BJ (cell line): ENCODE data around the gene IGLL1. TPM values are rescaled to one million over a fixed set of nuclear protein-coding genes. Genes with fewer than 3 reads are reported as not detected.
"Not testable (repeated sequence)": the region's sequence is repeated elsewhere in the genome, so short reads cannot be mapped to it uniquely, and the experiment has no call there.

Source experiments
- CTCF ChIA-PET: fragments of 350-600 bp; formaldehyde crosslinking; extraction: SDS; loops from one replicate; lab custom pipeline; 2021; ENCODE audit warnings: antibody characterized with exemption, inconsistent platforms; lab: Yijun Ruan, JAX
- POLR2A ChIA-PET: fragments of 300-600 bp; sonication (Branson Sonifier 250); formaldehyde crosslinking; extraction: SDS; loops from one replicate; lab custom pipeline; 2021; ENCODE audit warnings: antibody characterized with exemption; lab: Charles Lee
- DNase-seq: peaks from one replicate; pipeline ENCODE4 v3.0.0-alpha.2; 2011; ENCODE audit warnings: low read depth
- H3K27me3 ChIP-seq: 2 replicates; pipeline ENCODE4 v1.6.0; 2011; ENCODE audit warnings: low read length; ENCODE audit not compliant: control insufficient read depth, insufficient read depth
- H3K36me3 ChIP-seq: 2 replicates; pipeline ENCODE4 v1.5.1; 2011; ENCODE audit warnings: low read length; ENCODE audit not compliant: control insufficient read depth, insufficient read depth
- H3K4me3 ChIP-seq: 2 replicates; pipeline ENCODE4 v1.5.1; 2011; ENCODE audit warnings: low read depth, mild to moderate bottlenecking, control low read depth, low read length
- polyA minus RNA-seq: library from RNA; depleted of rRNA, polyadenylated mRNA; stranded (reverse); fragments of >200 nt; gene quantifications from 2 replicates; pipeline ENCODE4 v1.2.3, GENCODE V29; 2011; rRNA and poly(A)+ RNA removed
- polyA plus RNA-seq: library from polyadenylated mRNA; depleted of rRNA; stranded (reverse); fragments of >200 nt; gene quantifications from 2 replicates; pipeline ENCODE4 v1.2.3, GENCODE V29; 2011; rRNA removed
- TF ChIP-seq, protein P1 (sequence below): IDR thresholded peaks from 2 replicates; pipeline ENCODE4 v1.5.1; 2011; ENCODE audit warnings: low read depth, mild to moderate bottlenecking, control low read depth, inconsistent platforms, low read length, moderate library complexity; ENCODE audit not compliant: insufficient read depth

IGLL1 gene
- polyA plus RNA-seq, result not detected in 2 replicates
- not detected in 2 replicates for polyA minus RNA-seq

DNA sequence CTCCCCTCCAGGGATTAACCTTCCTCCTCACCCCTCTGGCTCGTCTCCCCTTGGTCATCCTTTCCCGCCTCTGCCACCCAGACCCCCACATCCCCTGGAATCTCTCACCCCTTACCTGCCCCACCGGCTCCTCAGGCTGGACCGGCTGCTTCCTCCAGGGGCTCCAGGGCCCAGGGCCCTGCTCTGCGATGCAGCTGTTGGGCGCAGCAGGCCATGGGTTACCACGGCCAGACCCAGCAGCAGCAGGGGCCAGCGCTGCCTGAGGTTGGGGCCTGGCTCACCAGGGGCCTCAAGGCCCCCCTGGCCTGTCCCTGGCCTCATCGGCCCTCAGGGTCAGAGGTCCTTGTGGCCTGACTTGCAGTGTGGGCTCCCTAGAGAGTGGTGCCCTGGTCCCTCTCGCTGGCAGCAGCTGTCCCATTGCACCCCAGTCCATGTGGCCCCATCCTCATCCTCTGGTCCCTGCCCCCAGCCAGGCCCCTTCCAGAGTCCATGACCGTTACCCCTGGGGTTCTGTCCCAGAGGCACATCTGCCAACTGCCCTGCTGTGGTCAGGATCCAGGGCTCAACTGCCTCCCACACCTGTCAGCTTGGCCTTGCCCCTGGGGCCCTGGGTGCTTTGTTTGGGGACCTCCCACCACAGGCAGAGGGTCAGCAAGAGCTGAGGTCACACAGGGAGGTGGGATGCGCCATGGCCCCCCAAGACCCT is at the start of gene IGLL1:
TSS of gene IGLL1 (minus strand) at position 421 of the 706 bp plus-strand sequence. CDS start at position 321, 100 bp downstream.
- no peak within 1 kb of the TSS for H3K4me3 ChIP-seq
- TF ChIP-seq, protein P1, sequence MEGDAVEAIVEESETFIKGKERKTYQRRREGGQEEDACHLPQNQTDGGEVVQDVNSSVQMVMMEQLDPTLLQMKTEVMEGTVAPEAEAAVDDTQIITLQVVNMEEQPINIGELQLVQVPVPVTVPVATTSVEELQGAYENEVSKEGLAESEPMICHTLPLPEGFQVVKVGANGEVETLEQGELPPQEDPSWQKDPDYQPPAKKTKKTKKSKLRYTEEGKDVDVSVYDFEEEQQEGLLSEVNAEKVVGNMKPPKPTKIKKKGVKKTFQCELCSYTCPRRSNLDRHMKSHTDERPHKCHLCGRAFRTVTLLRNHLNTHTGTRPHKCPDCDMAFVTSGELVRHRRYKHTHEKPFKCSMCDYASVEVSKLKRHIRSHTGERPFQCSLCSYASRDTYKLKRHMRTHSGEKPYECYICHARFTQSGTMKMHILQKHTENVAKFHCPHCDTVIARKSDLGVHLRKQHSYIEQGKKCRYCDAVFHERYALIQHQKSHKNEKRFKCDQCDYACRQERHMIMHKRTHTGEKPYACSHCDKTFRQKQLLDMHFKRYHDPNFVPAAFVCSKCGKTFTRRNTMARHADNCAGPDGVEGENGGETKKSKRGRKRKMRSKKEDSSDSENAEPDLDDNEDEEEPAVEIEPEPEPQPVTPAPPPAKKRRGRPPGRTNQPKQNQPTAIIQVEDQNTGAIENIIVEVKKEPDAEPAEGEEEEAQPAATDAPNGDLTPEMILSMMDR, result no peak
- CTCF ChIA-PET, result interaction anchor here (1.0 to 4.5 kb wide), 2 partner anchors 11 to 622 kb away, joined by 3 to 21 read pairs; no protein-coding TSS in a partner anchor
- no peaks in the 10 kb centered on the region for H3K36me3 ChIP-seq
- no peak for DNase-seq
- POLR2A ChIA-PET, result no interaction called here
- H3K27me3 ChIP-seq, result peaks cover 3% of the 10 kb centered on the region; the same call in 1 of the 2 replicates

DNA sequence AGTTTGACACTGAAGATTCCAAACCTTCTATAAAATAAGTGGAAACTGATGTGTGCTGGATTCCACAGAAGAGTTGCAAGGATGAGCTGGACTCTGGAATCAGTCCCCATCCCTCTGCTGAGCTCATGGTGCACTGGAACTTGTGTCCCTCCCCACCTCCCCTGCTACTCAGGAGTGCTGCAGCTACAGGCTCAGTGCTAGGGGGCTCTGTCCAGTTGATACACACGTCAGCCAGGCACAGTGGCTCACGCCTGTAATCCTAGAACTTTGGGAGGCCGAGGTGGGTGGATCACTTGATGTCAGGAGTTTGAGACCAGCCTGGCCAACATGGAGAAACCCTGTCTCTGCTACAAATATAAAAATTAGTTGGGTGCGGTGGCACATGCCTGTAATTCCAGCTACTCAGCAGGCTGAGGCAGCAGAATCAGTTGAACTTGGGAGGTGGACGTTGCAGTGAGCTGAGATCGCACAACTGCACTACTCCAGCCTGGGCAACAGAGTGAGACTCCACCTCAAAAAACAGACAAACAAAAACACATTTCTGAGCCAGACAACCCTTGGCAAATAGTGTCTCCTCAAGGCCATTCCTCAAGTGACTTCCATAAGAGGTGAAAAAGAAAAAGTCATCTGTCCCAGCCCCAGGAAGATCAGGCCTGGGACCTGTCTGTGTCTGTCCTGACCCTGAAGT is 48.1 kb upstream of the IGLL1 start:
- H3K4me3 ChIP-seq, H3K27me3 ChIP-seq, DNase-seq, H3K36me3 ChIP-seq, POLR2A ChIA-PET: not testable (repeated sequence)
- CTCF ChIA-PET, result interaction anchor here (1.0 to 1.7 kb wide), 2 partner anchors 218 to 220 kb away, joined by 3 to 4 read pairs; no protein-coding TSS in a partner anchor

DNA sequence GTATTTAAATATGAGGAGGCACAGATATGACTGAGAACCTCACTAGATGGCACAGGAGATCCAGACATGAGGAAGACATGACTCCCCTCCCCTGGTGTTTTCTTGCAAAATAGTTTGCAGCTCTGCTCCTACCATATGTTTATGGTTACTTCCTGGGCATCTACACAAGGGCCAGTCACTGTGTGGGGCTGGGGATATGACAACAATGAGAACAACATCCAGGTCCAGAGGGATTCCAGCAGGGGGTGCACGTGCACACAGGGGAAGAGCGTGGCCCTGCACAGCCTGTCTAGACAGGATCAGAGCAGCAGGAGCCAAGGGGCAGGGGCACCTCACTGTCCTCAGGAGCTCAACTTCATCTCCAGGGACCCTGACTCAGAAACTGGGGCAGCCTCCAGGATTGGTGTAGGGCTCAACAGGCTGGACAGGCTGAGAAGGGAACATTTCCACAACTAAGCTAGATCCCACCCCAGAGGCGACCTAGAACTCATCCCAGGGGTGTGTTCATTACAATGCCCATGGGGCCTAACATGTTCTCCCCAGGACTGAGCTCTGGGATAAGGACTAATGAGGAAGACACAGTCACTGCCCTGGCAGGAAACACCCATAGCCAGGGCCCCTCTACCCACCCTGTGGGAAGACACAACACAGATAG is 47.4 kb upstream of the IGLL1 start:
- CTCF ChIA-PET, result interaction anchor here (1.0 to 1.7 kb wide), 4 partner anchors 89 to 223 kb away, joined by 3 to 4 read pairs (median 3); no protein-coding TSS in a partner anchor
- DNase-seq, POLR2A ChIA-PET: not testable (repeated sequence)

DNA sequence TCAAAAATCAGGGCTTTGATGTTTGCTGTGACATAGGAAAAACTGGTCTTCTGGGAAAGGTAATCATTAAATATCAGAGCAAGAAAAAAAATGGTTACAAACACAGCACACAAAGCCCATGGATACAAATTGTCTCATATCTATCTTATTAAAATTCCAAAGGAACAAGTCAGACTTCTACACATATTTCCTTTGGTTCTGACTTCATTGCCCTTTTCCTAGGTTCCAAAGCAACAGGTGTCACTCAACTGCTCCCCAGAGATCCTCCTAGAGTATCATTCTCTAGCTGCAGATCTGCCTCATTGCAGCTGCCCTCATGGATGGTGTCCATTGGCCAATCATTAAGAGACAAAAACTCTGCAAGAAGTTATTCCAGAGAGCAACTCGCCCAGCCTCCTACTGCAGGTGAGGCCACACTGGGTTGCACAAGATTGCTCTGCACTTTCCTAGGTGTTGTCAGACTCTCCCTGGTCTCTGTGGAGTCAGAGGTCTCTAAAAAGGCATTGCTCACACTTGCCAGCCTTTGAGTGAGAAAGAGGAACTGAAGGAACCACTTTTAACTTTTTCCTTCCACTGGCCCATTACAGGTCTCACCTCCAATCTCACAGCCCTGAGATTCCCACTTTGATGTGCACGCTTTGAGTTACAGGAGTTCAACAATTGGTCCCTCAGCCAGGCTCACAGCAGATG is 46.3 kb upstream of the IGLL1 start:
- H3K4me3 ChIP-seq, result no peak overlapping the region
- no peaks in the 10 kb centered on the region for H3K36me3 ChIP-seq
- ChIA-PET POLR2A (no interaction called here), CTCF (interaction anchor here (1.2 kb wide), 1 partner anchor 224 kb away, joined by 3 read pairs; no protein-coding TSS in a partner anchor)
- no peak for DNase-seq
- H3K27me3 ChIP-seq, result peaks cover 3% of the 10 kb centered on the region; the same call in 1 of the 2 replicates
- TF ChIP-seq, protein P1, result no peak

More for the DNA sequence above, 47.4 kb upstream of the IGLL1 start:
- not testable (repeated sequence) for H3K4me3 ChIP-seq, H3K36me3 ChIP-seq, H3K27me3 ChIP-seq
- TF ChIP-seq, protein P1, result peak; percentile 51

DNA sequence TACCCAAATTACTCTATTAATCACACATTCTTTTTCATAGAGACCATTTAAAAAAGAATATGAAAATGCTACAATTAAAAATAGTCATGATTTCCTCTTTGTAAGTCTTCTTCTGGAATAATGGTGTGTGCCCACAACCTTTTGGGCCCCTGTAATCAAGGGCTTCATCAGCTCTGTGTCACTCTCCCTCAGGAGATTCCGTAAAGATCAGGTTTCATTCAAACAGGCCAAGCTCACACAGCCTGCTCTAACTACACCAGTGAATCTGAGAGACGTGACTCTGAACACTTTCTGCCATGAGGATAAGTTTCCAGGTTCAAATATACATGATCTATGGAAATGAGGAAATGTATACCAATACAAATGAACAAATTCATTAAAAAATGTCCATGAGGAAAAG is 42.5 kb upstream of the IGLL1 start:
- H3K27me3 ChIP-seq, result peaks cover 3% of the 10 kb centered on the region; the same call in 1 of the 2 replicates
- POLR2A ChIA-PET, result no interaction called here
- DNase-seq, result no peak
- no peaks in the 10 kb centered on the region for H3K36me3 ChIP-seq
- TF ChIP-seq, protein P1, result no peak
- CTCF ChIA-PET, result no interaction called here
- H3K4me3 ChIP-seq, result no peak overlapping the region

DNA sequence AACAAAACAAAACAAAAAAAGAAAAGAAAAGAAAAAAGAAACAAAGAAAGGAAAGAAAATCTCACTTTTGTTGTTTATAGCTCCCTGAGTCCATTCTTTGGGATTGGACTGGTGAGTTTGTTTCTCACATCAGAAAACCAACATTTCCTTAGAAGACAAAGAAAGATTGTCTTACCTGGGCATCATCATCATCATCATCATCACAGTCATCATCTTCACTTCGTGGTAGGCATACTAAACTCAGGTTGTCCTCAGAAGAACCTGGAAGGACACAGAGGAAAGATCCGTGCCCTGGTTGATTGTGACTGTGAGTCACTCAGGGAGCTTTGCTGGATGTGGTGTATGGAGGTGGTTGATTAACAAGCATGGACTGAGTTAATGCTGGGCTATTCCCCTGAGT is 41.8 kb upstream of the IGLL1 start:
- CTCF ChIA-PET, H3K36me3 ChIP-seq, DNase-seq, H3K4me3 ChIP-seq, POLR2A ChIA-PET, H3K27me3 ChIP-seq: not testable (repeated sequence)
